IPS-20b (cell line): ENCODE data around the gene PROSER3.

ENCODE experiments used
- H3K27ac ChIP-seq: one replicate; pipeline ENCODE4 v1.5.1; 2013; ENCODE audit warnings: low read length
- H3K27me3 ChIP-seq: 2 replicates; pipeline ENCODE4 v1.6.1; 2013; ENCODE audit warnings: mild to moderate bottlenecking, low read length, inconsistent platforms; ENCODE audit not compliant: insufficient read depth
- H3K36me3 ChIP-seq: 2 replicates; pipeline ENCODE4 v1.6.1; 2013; ENCODE audit warnings: low read depth, mild to moderate bottlenecking, inconsistent platforms, low read length, moderate library complexity; ENCODE audit not compliant: insufficient read depth
- H3K4me1 ChIP-seq: 2 replicates; pipeline ENCODE4 v1.6.1; 2013; ENCODE audit warnings: mild to moderate bottlenecking, control low read depth, inconsistent platforms, low read length, moderate library complexity; ENCODE audit not compliant: insufficient read depth
- H3K4me3 ChIP-seq: 2 replicates; pipeline ENCODE4 v1.5.1; 2013; ENCODE audit warnings: mild to moderate bottlenecking, low read length, inconsistent platforms
- H3K9ac ChIP-seq: 2 replicates; pipeline ENCODE4 v1.6.1; 2013; ENCODE audit warnings: low read depth, mild to moderate bottlenecking, inconsistent platforms, low read length, moderate library complexity
- H3K9me3 ChIP-seq: 2 replicates; pipeline ENCODE4 v1.6.1; 2013; ENCODE audit warnings: mild to moderate bottlenecking, low read depth, low read length, inconsistent platforms; ENCODE audit not compliant: insufficient read depth

Gene PROSER3

DNA sequence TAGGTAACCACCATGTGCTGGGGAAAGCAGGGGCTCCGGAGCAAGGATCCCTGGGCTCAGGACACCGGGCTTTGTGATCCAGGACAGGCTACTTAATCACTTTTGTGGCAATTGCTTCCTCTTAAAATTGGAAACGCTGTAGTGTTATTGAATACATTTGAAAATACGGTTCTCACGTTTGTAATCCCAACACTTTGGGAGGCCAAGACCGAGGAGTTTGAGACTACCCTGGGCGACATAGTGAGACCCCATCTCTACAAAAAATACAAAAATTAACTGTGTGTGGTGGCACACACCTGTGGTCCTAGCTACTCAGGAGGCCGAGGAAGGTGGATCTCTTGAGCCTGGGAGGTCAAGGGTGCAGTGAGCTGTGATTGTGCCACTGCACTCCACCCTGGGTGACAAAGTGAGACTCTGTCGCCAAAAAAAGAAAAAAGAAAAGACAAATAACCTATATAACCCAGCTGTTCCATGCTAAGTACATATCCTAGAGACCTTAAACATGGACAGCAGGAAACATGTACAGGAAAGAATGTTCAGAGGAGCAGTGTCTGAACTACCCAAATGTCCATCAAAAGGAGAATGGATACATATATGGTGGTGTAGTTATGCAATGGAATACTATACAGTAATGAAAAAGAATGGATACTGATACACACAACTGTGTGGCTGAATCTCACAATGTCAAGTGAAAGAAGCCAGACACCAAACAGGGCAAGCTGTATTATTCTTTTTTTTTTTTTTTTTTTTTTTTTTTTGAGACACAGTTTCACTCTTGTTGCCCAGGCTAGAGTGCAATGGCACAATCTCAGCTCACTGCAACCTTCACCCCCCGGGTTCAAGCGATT lies 55.3 kb downstream of the PROSER3 start:
- H3K36me3 ChIP-seq, result no peaks in the 10 kb centered on the region
- H3K4me3 ChIP-seq, result no peak overlapping the region
- no peak overlapping the region for H3K9ac ChIP-seq
- no peaks in the 10 kb centered on the region for H3K9me3 ChIP-seq
- H3K4me1 ChIP-seq, result peaks cover 3% of the 10 kb centered on the region; the same call in 1 of the 2 replicates
- no peak overlapping the region for H3K27ac ChIP-seq
- H3K27me3 ChIP-seq, result 0 out of 2 replicates have a peak, but pooled peaks cover under 1% of the 10 kb centered on the region

- H3K9ac ChIP-seq, result no peak overlapping the region
- no peaks in the 10 kb centered on the region for H3K9me3 ChIP-seq
- no peak overlapping the region for H3K27ac ChIP-seq
- peaks cover 8% of the 10 kb centered on the region; the same call in 1 of the 2 replicates for H3K27me3 ChIP-seq
- H3K4me1 ChIP-seq, result peaks cover 3% of the 10 kb centered on the region; the same call in 1 of the 2 replicates
- H3K36me3 ChIP-seq, result no peaks in the 10 kb centered on the region
- no peak overlapping the region for H3K4me3 ChIP-seq
Observed at GRCh38 chr19:35816262-35816661, 58.3 kb downstream of the PROSER3 start.

DNA sequence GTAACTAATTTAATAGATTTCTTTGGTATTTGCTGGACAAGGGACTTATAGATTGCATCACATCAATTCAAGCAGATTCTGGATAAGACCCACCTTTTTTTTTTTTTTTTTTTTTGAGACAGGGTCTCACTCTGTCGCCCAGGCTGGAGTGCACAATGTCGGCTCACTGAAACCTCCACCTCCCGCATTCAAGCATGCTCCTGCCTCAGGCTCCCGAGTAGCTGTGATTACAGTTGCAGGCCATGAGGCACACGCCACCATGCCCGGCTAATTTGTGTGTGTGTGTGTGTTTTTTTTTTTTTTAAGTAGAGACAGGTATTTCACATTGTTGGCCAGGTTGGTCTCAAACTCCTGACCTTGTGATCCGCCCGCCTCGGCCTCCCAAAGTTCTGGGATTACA lies 58.9 kb downstream of the PROSER3 start:
- Histone ChIP-seq H3K27me3 (peaks cover 8% of the 10 kb centered on the region; the same call in 1 of the 2 replicates), H3K4me3 (no peak overlapping the region), H3K36me3 (no peaks in the 10 kb centered on the region), H3K9ac (no peak overlapping the region), H3K4me1 (peaks cover 3% of the 10 kb centered on the region; the same call in 1 of the 2 replicates), H3K9me3 (no peaks in the 10 kb centered on the region), H3K27ac (no peak overlapping the region)

GRCh38 chr19:35818445-35818844 lies 60.5 kb downstream of the PROSER3 start:
- Histone ChIP-seq H3K9me3 (no peaks in the 10 kb centered on the region), H3K9ac (no peak overlapping the region), H3K36me3 (no peaks in the 10 kb centered on the region), H3K4me1 (peaks cover 3% of the 10 kb centered on the region; the same call in 1 of the 2 replicates), H3K4me3 (no peak overlapping the region), H3K27ac (no peak overlapping the region), H3K27me3 (peaks cover 8% of the 10 kb centered on the region; the same call in 1 of the 2 replicates)
